GM18498 (cell line): ENCODE measurements around the gene ERFL.

Experiments
- ATAC-seq: cut with Tn5 transposase; IDR thresholded peaks from one replicate; pipeline ENCODE4 v1.9.1; 2021; ENCODE audit warnings: mild to moderate bottlenecking, moderate library complexity; ENCODE audit not compliant: unreplicated experiment

ERFL gene

DNA sequence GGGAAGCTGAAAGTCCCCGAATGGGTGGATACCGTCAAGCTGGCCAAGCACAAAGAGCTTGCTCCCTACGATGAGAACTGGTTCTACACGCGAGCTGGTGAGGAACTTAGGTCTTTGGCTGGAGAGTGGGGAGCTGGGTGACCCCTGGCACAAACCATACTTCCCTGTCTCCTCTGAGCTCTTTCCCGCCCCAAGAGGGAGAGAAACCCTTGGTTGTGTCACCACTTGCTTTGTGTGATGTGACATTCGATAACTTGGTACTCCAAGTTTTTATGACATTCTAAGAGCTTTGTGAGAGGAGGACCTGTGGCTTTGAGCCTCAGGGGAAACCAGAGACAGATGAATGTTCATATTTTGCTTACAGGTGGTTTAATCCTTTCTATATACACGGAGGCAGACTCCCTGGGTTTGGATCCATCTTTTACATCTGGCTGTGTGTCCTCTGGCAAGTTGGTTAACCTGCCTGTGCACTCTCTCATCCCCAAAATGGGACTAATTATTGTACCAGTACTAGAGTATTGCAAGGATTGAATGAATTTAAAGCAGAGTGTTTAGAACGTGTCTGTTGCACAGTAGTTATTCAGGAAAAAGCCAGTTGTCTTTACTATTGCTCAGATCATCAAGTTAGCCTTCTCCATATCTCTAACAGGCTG is 67.0 kb downstream of the ERFL start:
- no peak for ATAC-seq

DNA sequence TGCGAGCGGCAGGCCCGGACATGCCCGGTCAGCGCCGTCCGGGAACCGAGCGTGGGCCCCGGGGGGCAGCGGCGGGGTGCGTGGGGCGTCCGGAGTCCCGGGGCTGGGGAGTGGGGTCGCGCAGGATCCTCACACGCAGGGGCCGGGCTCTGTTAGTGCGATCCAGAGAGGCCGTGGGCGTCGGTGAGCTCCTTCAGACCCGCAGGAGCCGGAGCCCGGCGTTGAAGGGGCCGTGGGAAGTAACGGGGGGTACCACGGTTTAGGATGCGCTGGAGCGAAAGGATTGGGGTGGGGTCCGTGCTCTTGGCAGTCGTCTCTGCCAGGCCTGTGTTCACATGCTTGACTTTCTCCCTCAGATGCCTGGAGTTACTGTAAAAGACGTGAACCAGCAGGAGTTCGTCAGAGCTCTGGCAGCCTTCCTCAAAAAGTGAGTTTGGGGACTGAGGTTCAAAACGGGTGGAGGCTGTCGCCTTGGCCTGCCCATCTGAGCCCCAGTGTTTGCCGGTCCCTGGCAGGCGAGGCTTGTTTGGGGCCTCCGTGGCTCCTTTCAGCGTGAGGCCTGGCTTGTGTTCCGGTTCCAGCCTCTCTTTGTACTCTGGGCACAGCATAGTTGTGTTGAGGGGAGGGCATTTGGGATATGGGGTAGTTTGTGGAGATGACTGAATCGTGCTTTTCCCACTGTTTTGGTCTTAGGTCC is 67.7 kb downstream of the ERFL start:
- no peak for ATAC-seq

DNA sequence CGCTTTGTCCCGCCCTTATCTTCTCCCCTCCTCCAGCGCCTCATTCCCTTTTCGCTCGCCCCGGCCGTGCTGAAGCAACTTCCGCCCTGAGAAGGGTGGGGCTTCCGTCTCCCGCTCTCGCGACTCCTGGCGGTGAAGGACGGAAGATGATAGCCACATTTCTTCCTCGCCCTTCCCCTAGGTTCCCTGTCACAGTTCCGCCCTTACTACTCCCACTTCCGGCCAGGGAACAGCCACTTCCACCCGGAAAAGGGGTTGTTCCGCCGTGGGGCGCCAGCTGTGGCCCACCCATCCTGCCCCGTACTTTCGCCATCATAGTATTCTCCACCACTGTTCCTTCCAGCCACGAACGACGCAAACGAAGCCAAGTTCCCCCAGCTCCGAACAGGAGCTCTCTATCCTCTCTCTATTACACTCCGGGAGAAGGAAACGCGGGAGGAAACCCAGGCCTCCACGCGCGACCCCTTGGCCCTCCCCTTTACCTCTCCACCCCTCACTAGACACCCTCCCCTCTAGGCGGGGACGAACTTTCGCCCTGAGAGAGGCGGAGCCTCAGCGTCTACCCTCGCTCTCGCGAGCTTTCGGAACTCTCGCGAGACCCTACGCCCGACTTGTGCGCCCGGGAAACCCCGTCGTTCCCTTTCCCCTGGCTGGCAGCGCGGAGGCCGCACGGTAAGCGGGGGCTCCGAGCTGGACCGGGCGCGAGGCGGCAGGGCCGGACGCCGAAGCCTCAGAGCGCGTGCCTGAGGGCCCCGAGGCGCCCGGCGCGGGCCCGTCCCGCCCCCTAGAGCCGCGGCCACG is 68.4 kb downstream of the ERFL start, which contains the start of gene RPS19:
TSS of gene RPS19 (plus strand) at position 638 of the 801 bp plus-strand sequence. CDS start 520 bp downstream, outside the sequence.
- ATAC-seq: peak; percentile 81

DNA sequence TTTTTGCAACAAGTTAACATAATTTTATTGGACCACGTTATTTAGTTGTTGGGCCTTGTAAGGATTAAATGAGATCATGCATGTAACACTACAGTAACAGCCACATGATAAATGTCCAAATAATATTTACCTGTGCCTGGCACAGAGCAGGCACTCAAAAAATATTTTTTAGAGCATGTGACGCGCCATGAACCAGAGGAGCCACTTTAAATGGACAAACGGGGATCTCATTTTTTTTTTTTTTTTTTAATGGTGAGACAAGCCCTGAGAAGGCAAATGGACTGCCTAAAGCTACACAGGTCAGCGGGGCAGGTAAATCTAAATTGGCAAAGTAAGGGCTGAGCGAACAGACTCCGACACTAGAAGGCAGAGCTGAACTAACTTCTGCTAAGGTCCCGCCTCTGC is 69.0 kb downstream of the ERFL start:
- no peak for ATAC-seq
